ENCODE measurements around the gene ALG6.
"Not testable (repeated sequence)": the region's sequence is repeated elsewhere in the genome, so short reads cannot be mapped to it uniquely, and the experiment has no call there.

ALG6 gene

DNA sequence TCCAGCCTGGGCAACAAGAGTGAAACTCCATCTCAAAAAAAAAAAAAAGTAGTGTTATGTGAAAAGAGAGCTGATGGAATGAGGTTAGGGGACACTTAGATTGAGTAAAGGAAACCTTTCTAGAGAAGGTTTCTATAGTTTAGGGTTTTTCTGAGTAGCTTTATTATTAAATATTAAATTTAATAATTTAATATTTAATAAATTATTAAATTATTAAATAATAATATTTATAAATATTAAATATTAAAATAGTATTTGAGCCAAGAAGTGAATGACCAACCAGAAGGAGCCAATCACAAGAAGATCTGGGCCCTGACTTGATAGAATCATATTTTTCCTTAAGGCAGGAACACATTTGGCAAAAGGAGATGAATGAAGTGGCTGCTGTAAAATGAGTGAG is 50.7 kb downstream of the ALG6 start:
- DNase-seq, result no peak

GRCh38 chr1:63420746-63421145 is 53.3 kb downstream of the ALG6 start:
- not testable (repeated sequence) for DNase-seq

GRCh38 chr1:63423649-63424048 is 56.2 kb downstream of the ALG6 start:
- DNase-seq, result no peak

DNA sequence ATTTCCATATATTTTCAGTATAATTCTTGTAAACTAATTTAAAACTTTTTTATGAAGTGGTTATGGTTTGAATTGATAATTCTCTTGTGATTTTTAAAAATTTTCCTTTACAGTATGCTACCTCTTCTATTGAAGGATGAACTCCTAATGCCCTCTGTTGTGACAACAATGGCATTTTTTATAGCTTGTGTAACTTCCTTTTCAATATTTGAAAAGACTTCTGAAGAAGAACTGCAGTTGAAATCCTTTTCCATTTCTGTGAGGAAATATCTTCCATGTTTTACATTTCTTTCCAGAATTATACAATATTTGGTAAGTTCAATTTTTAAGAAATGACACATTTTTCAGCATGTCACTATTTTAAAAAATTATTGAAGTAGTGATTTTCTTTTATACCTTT is 61.4 kb downstream of the ALG6 start:
- DNase-seq, result no peak

GRCh38 chr1:63429281-63429680 is 61.9 kb downstream of the ALG6 start:
- no peak for DNase-seq

- DNase-seq, result no peak
Observed at GRCh38 chr1:63435161-63435560, 67.7 kb downstream of the ALG6 start.

DNA sequence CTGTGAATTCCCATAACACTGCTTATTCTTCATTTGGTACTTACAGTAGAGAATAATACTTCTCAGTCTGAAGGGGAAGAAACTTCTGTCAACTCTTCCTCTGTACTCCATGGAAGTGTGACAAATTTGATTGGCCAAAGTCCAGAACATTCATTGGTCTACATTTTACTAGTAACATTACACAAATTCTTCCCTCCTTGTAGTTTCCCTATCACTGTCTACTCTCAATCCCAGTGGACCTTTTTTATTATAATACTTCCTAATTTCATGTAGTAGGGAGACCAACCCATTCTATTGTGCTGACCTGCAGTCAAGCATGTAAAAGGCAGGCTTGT is 74.7 kb downstream of the ALG6 start:
- no peak for DNase-seq

DNA sequence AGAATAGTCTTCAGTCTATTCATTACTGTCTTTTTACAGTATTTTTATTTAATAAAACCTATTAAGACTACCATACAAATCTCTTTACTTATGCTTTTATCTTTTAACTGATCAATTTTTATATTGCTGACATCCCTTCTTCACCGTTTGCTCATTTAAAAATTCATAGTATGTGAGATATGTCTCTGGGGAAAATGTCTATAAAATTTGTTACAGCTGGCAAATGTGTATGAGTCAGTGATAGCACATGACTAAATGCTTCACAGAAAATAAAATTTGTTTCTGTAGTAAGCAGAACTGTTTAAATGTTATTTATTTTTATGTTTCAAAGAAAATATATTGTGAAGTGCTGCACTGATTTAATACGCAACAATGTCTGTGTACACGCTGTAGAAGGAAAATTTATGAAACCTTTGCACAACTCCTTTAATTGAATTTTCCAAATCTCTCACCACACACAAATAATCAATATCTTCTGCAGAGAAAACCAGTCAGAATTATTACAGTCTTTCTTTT is 81.4 kb downstream of the ALG6 start:
- no peak for DNase-seq

- DNase-seq, result no peak
Observed at GRCh38 chr1:63450416-63450815, 83.0 kb downstream of the ALG6 start.

DNA sequence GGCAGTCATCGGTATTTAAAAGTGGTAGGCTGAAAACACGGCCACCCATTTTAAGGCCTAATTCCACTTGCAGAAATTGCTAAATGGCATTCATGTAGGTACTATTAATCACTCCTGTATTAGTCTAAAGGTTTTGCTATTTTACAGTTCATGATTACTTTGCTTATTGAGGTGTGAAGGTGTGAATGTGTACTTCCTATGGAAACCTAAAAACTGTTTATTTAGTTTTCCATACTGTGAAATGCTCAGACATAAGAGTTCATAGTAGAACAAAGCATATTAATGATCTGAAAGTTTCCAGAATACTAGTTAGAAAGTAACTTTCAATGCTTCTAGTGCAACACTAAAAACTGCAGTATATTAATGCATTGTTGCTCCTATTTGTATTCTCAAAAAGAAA is 85.8 kb downstream of the ALG6 start:
- no peak for DNase-seq

DNA sequence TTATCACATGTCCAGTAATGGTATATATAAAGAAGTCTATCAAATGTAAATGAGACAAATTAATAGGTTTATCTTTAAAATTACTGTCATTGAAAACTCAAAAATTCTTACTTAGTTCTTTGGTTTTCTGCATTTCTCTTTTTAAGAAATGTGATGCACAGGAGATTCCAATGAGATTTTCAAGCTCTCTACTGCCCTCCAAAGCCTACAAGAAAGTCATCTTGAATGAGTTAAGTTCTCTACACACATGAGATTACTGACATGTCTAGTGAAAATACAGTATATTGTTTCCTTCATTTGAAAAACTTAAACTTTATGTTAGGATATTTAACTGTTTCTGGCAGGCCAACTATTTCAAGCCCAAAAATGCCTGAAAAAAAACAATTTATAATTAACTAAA is 86.8 kb downstream of the ALG6 start:
- no peak for DNase-seq

- DNase-seq, result no peak
Observed at GRCh38 chr1:63458750-63459149, 91.3 kb downstream of the ALG6 start.

DNA sequence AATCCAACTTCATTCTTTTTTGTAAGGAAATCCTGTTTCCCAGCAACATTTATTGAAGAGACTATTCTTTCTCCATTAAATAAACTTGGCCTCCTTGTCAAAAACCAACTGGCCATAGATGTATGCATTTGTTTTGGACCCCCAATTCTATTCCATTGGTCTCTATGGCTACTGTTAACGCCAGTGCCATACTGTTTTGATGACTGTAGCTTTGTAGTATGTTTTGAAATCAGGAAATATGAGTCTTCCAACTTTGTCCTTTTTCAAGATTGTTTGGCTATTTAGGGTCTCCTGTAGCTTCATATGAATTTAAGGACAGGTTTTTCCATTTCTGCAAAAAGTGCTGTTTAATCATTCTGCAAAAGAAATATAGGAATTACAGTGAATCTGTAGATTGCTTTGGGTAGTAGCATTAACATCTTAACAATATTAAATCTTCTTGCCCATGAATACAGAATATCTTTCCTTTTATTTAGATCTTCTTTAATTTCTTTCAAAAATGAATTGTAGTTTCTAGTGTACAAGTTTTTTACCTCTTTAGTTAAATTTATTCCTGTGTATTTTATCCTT is 94.3 kb downstream of the ALG6 start:
- no peak for DNase-seq

DNA sequence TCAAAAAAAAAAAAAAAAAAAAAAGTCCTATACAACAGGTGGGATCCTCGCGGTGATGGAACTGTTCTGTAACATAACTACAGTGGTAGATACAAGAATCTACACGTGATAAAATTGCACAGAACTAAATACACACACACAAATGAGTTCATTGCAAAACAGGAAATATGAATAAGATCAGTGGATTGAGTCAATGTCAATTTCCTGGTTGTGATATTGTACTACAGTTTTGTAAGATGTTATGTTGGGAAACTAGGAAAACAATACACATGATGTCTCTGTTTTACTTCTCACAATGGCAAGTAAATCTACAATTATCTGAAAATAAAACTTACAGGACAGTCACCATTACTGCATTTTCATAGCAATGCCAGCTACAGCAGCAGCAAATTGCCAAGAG is 95.8 kb downstream of the ALG6 start:
- DNase-seq, result no peak

- no peak for DNase-seq
Observed at GRCh38 chr1:63466181-63466580, 98.8 kb downstream of the ALG6 start.

DNA sequence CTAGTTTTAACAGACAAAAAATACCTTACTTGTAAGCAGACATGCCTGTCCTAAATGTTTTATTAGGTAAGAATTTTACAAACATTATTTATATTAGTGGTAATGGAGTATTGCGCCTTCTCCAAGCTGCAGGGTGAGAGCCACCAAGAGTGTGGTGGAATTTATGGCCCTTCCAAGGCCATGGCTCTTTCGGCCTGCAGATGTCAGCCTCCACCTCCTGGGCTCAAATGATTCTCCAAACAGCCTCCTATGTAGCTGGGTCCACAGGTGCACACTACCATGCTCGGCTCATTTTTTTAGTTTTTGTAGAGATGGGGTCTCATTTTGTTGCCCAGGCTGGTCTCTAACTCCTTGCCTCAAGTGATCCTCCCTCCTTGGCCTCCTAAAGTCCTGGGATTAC is 99.3 kb downstream of the ALG6 start:
- no peak for DNase-seq

- DNase-seq, result not testable (repeated sequence)
Observed at GRCh38 chr1:63468683-63469082, 101.3 kb downstream of the ALG6 start.

DNA sequence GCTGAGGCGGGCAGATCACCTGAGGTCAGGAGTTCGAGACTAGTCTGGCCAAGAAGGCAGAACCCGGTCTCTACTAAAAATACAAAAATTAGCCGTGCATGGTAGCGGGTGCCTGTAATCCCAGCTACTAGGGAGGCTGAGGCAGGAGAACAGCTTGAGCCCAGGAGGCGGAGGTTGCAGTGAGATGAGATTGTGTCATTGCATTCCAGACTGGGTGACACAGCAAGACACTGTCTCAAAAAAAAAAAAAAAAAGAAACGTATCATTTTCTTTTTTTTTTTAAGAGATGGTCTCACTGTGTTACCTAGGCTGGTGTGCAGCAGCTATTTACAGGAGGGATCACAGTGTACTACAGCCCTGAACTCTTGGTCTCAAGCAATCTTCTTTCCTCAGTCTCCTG is 108.3 kb downstream of the ALG6 start:
- DNase-seq, result no peak

DNA sequence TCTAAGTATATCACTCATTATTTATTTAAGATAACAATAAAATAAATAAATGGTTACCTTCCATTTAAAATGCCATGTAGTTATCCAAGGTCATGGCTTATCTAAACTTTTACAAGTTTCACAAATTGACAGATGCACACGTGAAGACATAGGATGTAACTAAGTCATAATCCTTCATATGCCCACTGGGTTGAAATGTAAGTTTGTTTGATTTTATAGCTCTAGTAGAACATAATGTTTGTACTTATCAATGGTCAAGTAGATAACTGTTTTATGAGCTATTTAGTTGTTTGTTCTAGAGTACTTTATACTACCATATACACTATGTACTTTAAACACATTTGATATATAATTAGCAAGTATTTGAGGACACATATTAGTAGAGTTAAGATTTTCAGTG is 112.6 kb downstream of the ALG6 start:
- DNase-seq, result no peak

DNA sequence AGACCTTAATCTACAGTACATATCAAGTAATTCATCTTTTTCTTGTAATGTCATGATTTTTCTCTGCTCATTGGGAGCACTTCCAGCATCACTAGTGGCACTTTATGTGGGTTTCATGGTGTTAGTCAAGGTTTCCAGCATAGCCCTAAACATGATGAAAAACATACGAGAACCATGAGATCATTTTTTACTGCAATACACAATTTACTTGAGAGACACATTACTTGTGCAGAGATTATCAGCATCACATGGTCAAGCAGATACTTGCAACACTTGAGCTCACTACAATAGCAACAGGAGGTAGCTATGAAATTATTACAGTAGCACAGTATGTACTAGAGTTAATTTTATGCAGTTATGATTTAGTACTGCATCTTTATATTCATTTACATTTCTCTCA is 119.2 kb downstream of the ALG6 start:
- DNase-seq, result no peak

GRCh38 chr1:63487336-63488065 is 120.1 kb downstream of the ALG6 start:
- no peak for DNase-seq

Data from CD4-positive, alpha-beta T cell treated with Interleukin-4 for 4 hours (primary cell).